GM23338 (cell line): Measurements from ENCODE around the gene SNX9. TPM values are rescaled to one million over a fixed set of nuclear protein-coding genes. Genes with fewer than 3 reads are reported as not detected.

Experiments
- ATAC-seq: fragments of 200-7000 bp; cut with Tn5 transposase; 3 replicates; pipeline ENCODE4 v1.9.1; 2020
- DNase-seq: peaks from one replicate; pipeline ENCODE4 v3.0.0-alpha.2; 2015; ENCODE audit warnings: low spot score
- H2AFZ ChIP-seq: fragments of 200-600 bp; sonication (generic); 2 replicates; pipeline ENCODE4 v1.8.0; 2016; ENCODE audit warnings: antibody characterized with exemption, mild to moderate bottlenecking, moderate library complexity
- H3F3A ChIP-seq: fragments of 200-600 bp; sonication (generic); replicated peaks from 2 replicates; pipeline ENCODE4 v1.8.0; 2017; ENCODE audit warnings: antibody characterized with exemption, mixed run types, low read depth
- H3K27ac ChIP-seq: fragments of 200-600 bp; sonication (generic); 2 replicates; pipeline ENCODE4 v1.6.1; 2016; ENCODE audit warnings: low read depth
- H3K27me3 ChIP-seq: fragments of 200-600 bp; sonication (generic); 2 replicates; pipeline ENCODE4 v1.8.0; 2016; ENCODE audit warnings: mild to moderate bottlenecking, mixed run types, moderate library complexity; ENCODE audit not compliant: insufficient read depth
- H3K36me3 ChIP-seq: fragments of 200-600 bp; sonication (generic); 2 replicates; pipeline ENCODE4 v1.8.0; 2016; ENCODE audit warnings: mild to moderate bottlenecking; ENCODE audit not compliant: insufficient read depth
- H3K4me1 ChIP-seq: fragments of 200-600 bp; sonication (generic); 2 replicates; pipeline ENCODE4 v1.8.0; 2016; ENCODE audit warnings: mild to moderate bottlenecking, moderate library complexity; ENCODE audit not compliant: insufficient read depth
- H3K4me2 ChIP-seq: fragments of 200-600 bp; sonication (generic); 2 replicates; pipeline ENCODE4 v1.7.1; 2017; ENCODE audit warnings: mixed run types
- H3K4me3 ChIP-seq: fragments of 200-600 bp; sonication (generic); 2 replicates; pipeline ENCODE4 v1.6.1; 2016; ENCODE audit warnings: mixed run types
- H3K79me2 ChIP-seq: fragments of 200-600 bp; sonication (generic); replicated peaks from 2 replicates; pipeline ENCODE4 v1.8.0; 2017; ENCODE audit warnings: mild to moderate bottlenecking; ENCODE audit not compliant: insufficient read depth
- H3K9me2 ChIP-seq: fragments of 200-600 bp; sonication (generic); 2 replicates; pipeline ENCODE4 v1.8.0; 2017; ENCODE audit not compliant: insufficient read depth
- H4K20me1 ChIP-seq: fragments of 200-600 bp; sonication (generic); replicated peaks from 2 replicates; pipeline ENCODE4 v1.8.0; 2017; ENCODE audit warnings: mild to moderate bottlenecking; ENCODE audit not compliant: insufficient read depth
- H3K27ac Mint-ChIP-seq: 2 replicates; pipeline ENCODE4 v1.8.0; 2020; ENCODE audit warnings: inconsistent platforms, mild to moderate bottlenecking, moderate library complexity, mixed read lengths
- H3K27me3 Mint-ChIP-seq: 3 replicates; pipeline ENCODE4 v1.8.0; 2022; ENCODE audit warnings: low read depth, mild to moderate bottlenecking, moderate library complexity, mixed read lengths, inconsistent platforms; ENCODE audit not compliant: insufficient read depth, poor library complexity
- H3K36me3 Mint-ChIP-seq: 3 replicates; pipeline ENCODE4 v1.8.0; 2021; ENCODE audit warnings: low read depth, mild to moderate bottlenecking, inconsistent platforms, moderate library complexity, mixed read lengths
- H3K4me1 Mint-ChIP-seq: 3 replicates; pipeline ENCODE4 v1.8.0; 2020; ENCODE audit warnings: mild to moderate bottlenecking, inconsistent platforms, mixed read lengths
- H3K4me3 Mint-ChIP-seq: 3 replicates; pipeline ENCODE4 v1.8.0; 2021; ENCODE audit warnings: moderate library complexity, mild to moderate bottlenecking, inconsistent platforms, mixed read lengths
- H3K9me3 Mint-ChIP-seq: 3 replicates; pipeline ENCODE4 v1.8.0; 2020; ENCODE audit warnings: moderate library complexity, mild to moderate bottlenecking, inconsistent platforms, mixed read lengths
- CREB1 ChIP-seq: fragments of 250-450 bp; sonication (Bioruptor Pico); IDR thresholded peaks from 2 replicates; pipeline ENCODE4 v1.5.0; 2020; ENCODE audit warnings: low read depth, mild to moderate bottlenecking, moderate library complexity
- CTCF ChIP-seq, 2 experiments: fragments of 200-600 bp in 1 of 2; sonication (generic) in 1 of 2; conservative IDR thresholded peaks; 2 replicates each; pipeline versions ENCODE4 v1.5.1 to v1.6.1; 2016 to 2017; ENCODE audit warnings: antibody characterized with exemption in 2 of 2, low read depth in 2 of 2, mild to moderate bottlenecking in 2 of 2, moderate library complexity in 1 of 2
- ETS1 ChIP-seq: IDR thresholded peaks from 2 replicates; pipeline ENCODE4 v1.6.1; 2016; ENCODE audit warnings: antibody characterized with exemption
- EZH2 ChIP-seq: fragments of 200-600 bp; sonication (generic); IDR thresholded peaks from one replicate; pipeline ENCODE4 v1.8.0; 2017; ENCODE audit warnings: antibody characterized with exemption, mild to moderate bottlenecking, low read depth; ENCODE audit not compliant: unreplicated experiment
- EZH2phosphoT487 ChIP-seq: fragments of 200-600 bp; sonication (generic); IDR thresholded peaks from one replicate; pipeline ENCODE4 v1.8.1; 2018; ENCODE audit warnings: antibody characterized with exemption; ENCODE audit not compliant: unreplicated experiment
- JUNB ChIP-seq: IDR thresholded peaks from one replicate; pipeline ENCODE4 v1.6.1; 2016; ENCODE audit warnings: antibody characterized with exemption; ENCODE audit not compliant: unreplicated experiment
- NANOG ChIP-seq: IDR thresholded peaks from 2 replicates; pipeline ENCODE4 v1.6.1; 2016; ENCODE audit warnings: antibody characterized with exemption, borderline replicate concordance
- POLR2AphosphoS5 ChIP-seq: IDR thresholded peaks from 2 replicates; pipeline ENCODE4 v1.6.1; 2016; ENCODE audit warnings: antibody characterized with exemption, low read depth
- REST ChIP-seq: IDR thresholded peaks from one replicate; pipeline ENCODE4 v1.6.1; 2018; ENCODE audit warnings: antibody characterized with exemption; ENCODE audit not compliant: unreplicated experiment
- STAT1 ChIP-seq: IDR thresholded peaks from one replicate; pipeline ENCODE4 v1.6.1; 2016; ENCODE audit warnings: antibody characterized with exemption; ENCODE audit not compliant: unreplicated experiment
- ZNF114 ChIP-seq: fragments of 250-450 bp; sonication (Bioruptor Pico); IDR thresholded peaks from 2 replicates; pipeline ENCODE4 v1.5.0; 2020; ENCODE audit warnings: mild to moderate bottlenecking, moderate library complexity
- ZNF331 ChIP-seq: fragments of 250-450 bp; sonication (Bioruptor Pico); IDR thresholded peaks from 2 replicates; pipeline ENCODE4 v1.5.0; 2020; ENCODE audit warnings: low read depth, mild to moderate bottlenecking, moderate library complexity
- ZNF462 ChIP-seq: fragments of 250-450 bp; sonication (Bioruptor Pico); IDR thresholded peaks from 2 replicates; pipeline ENCODE4 v1.5.0; 2020; ENCODE audit warnings: mild to moderate bottlenecking, moderate library complexity
- polyA plus RNA-seq: library from polyadenylated mRNA; unstranded; fragments of >200 nt; fragmentation: Nextera tagmentation; extraction: Ambion mirVana; gene quantifications from 2 replicates; pipeline ENCODE4 v1.2.1, GENCODE V29; 2016
- total RNA-seq: library from RNA; depleted of rRNA; stranded (reverse); fragments of >200 nt; shearing (Covaris generic); gene quantifications from 2 replicates; pipeline ENCODE4 v1.2.3, GENCODE V29; 2014

The SNX9 gene
- total and polyA plus RNA-seq, 2 experiments from 2014 or later: 18.4 to 23.3 TPM

- Histone ChIP-seq H3K79me2 (no peaks in the 10 kb centered on the region), H3K36me3 (no peaks in the 10 kb centered on the region), H3K4me3 (no peak overlapping the region), H3K27ac (no peak overlapping the region), H2AFZ (peak overlapping the region; percentile 81), H3K4me2 (no peak overlapping the region), H3F3A (no peaks in the 10 kb centered on the region), H3K4me1 (no peaks in the 10 kb centered on the region; the same call in none of the 2 replicates), H4K20me1 (no peaks in the 10 kb centered on the region), H3K27me3 (no peaks in the 10 kb centered on the region), H3K9me2 (no peaks in the 10 kb centered on the region)
- peaks cover 25% of the 10 kb centered on the region for H3K9me3 Mint-ChIP-seq
- DNase-seq (no peak), ATAC-seq (no peak)
- no peak overlapping the region for H3K4me3 Mint-ChIP-seq
- H3K36me3 Mint-ChIP-seq: peaks cover 19% of the 10 kb centered on the region
- peaks cover 10% of the 10 kb centered on the region for H3K27me3 Mint-ChIP-seq
- H3K27ac Mint-ChIP-seq: no peak overlapping the region
- TF ChIP-seq ZNF114: no peak
- TF ChIP-seq REST: no peak
- no peak for TF ChIP-seq ETS1
- TF ChIP-seq ZNF331 (CRISPR knock-in tag): no peak
- no peak for TF ChIP-seq STAT1
- TF ChIP-seq POLR2AphosphoS5: no peak
- no peak for TF ChIP-seq EZH2phosphoT487
- TF ChIP-seq NANOG: no peak
- no peak for TF ChIP-seq CTCF (conservative IDR thresholded peaks at IDR 0.05; ENCODE audit: low read depth in 2 of 2)
- TF ChIP-seq CREB1 (CRISPR knock-in tag): no peak
- no peak for TF ChIP-seq ZNF462 (CRISPR knock-in tag)
- no peak for TF ChIP-seq EZH2
- no peak for TF ChIP-seq JUNB
- peaks cover 16% of the 10 kb centered on the region for H3K4me1 Mint-ChIP-seq
Observed at GRCh38 chr6:157962601-157963302, 139.7 kb downstream of the SNX9 start.
